Measurements from ENCODE around the gene IFI27L2.

The IFI27L2 gene

GRCh38 chr14:94129111-94129757, at the start of gene IFI27L2:
TSS of gene IFI27L2 (minus strand) at chr14:94129604. CDS start at chr14:94129564, 40 bp downstream.
- in situ Hi-C loops (cut with HindIII; ENCODE audit: low sequenced_read_pairs), result no loop called here
- DNase-seq (ENCODE audit: low read depth), result no peak
- H3K4me3 ChIP-seq (ENCODE audit: low read depth, low read length), result peak within 1 kb of the TSS; percentile 57
- TF ChIP-seq CTCF (IDR thresholded peaks at IDR 0.05; ENCODE audit: low read depth, low read length, missing control alignments), result peak; percentile 13

DNA sequence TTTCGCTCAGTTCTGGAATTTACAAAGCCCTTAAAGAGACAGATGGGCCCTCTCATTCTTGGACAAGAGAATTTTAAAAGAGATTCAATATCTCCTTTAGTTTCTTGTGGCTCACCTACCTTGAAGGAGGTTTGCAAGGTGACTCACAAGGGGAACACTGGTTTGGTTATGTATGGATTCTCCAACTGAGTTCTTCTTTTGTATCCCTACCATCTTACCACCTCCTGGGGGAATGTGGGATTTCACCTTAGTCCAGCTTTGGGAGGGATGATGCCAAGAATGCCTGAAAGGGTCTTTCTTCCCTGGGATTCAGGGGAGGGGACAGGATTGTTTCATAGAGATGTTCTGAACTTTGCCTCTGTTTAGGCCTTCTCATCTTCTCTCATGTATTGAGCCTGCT, 48.4 kb upstream of the IFI27L2 start:
- no peak for TF ChIP-seq CTCF (IDR thresholded peaks at IDR 0.05; ENCODE audit: low read depth, low read length, missing control alignments)
- in situ Hi-C loops (cut with HindIII; ENCODE audit: low sequenced_read_pairs), result loop anchor here (5.0 kb wide), 1 partner anchor 56 kb away; no protein-coding TSS in a partner anchor
- H3K4me3 ChIP-seq (ENCODE audit: low read depth, low read length), result no peak overlapping the region
- no peak for DNase-seq (ENCODE audit: low read depth)

DNA sequence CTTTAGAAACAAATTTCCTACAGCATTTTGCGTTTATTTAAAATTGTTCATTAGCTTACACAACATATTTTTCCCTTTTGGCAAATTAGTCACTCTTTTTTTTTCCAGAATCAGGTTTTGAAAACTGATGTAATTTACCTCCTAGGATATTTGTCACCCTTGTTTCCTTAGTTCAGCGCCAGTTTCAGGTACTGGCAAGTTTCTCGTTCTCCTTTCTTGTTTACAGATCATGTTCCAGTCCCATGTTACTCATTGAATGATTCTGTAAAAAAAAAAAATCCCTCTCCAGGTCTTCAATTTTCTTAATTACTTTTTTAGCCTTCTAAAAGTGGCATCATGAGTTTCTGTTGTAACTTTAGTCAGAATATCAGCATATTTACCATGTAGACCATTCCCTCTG, 47.4 kb upstream of the IFI27L2 start:
- H3K4me3 ChIP-seq (ENCODE audit: low read depth, low read length), result no peak overlapping the region
- in situ Hi-C loops (cut with HindIII; ENCODE audit: low sequenced_read_pairs), result loop anchor here (5.0 kb wide), 1 partner anchor 55 kb away; no protein-coding TSS in a partner anchor
- TF ChIP-seq CTCF (IDR thresholded peaks at IDR 0.05; ENCODE audit: low read depth, low read length, missing control alignments), result no peak
- no peak for DNase-seq (ENCODE audit: low read depth)

GRCh38 chr14:94175747-94176146, 46.3 kb upstream of the IFI27L2 start:
- DNase-seq (ENCODE audit: low read depth), result no peak
- TF ChIP-seq CTCF (IDR thresholded peaks at IDR 0.05; ENCODE audit: low read depth, low read length, missing control alignments), result no peak
- no peak overlapping the region for H3K4me3 ChIP-seq (ENCODE audit: low read depth, low read length)
- in situ Hi-C loops (cut with HindIII; ENCODE audit: low sequenced_read_pairs), result loop anchor here (5.0 kb wide), 1 partner anchor 53 kb away; no protein-coding TSS in a partner anchor

DNA sequence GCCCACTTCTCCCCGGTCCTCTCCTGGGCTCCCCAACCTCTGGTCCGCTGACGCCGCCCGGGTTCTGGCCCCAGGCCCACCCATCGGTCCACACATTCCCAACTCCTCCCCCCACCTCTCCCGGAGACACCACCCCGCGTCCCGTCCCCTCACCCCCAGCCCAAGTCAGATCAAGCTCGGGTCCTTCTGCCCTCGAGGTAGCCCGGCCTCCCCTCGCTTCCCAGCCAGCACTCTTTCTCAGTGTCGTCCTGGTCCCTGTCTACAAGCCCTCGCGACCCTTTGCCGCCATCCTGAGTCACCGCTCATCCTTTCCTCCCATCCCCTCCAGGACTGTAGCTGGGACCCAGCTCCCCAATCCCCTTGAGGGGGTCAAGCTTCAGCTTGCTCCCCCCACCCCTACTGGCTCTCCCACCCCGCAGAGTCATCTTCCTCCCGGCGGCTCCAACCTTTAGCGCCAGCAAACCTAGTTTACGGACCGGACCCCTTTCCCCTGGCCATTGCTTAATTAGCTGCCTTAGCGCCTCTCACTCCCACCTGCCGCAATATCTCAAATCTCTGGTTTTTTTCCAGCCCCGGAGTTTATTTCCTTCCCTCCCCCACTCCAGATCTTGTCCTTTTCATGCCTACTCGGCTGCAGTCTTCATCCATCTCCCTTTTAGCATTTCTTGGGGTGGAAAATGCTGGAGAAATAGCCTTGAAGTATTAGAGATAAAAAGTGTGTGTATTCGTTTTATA, 45.8 kb upstream of the IFI27L2 start:
- in situ Hi-C loops (cut with HindIII; ENCODE audit: low sequenced_read_pairs), result loop anchor here (5.0 kb wide), 1 partner anchor 53 kb away; no protein-coding TSS in a partner anchor
- TF ChIP-seq CTCF (IDR thresholded peaks at IDR 0.05; ENCODE audit: low read depth, low read length, missing control alignments), result no peak
- no peak for DNase-seq (ENCODE audit: low read depth)
- peak overlapping the region; percentile 60 for H3K4me3 ChIP-seq (ENCODE audit: low read depth, low read length)

- DNase-seq (ENCODE audit: low read depth), result no peak
- in situ Hi-C loops (cut with HindIII; ENCODE audit: low sequenced_read_pairs), result loop anchor here (5.0 kb wide), 1 partner anchor 52 kb away; no protein-coding TSS in a partner anchor
- TF ChIP-seq CTCF (IDR thresholded peaks at IDR 0.05; ENCODE audit: low read depth, low read length, missing control alignments), result no peak
- H3K4me3 ChIP-seq (ENCODE audit: low read depth, low read length), result peak overlapping the region; percentile 60
Measured at GRCh38 chr14:94174604-94175010, 45.2 kb upstream of the IFI27L2 start.

Measured in astrocyte of the cerebellum (primary cell).